ENCODE results near the gene ATP1B3. TPM values are rescaled to one million over a fixed set of nuclear protein-coding genes. Genes with fewer than 3 reads are reported as not detected.
A peak's percentile ranks its signal among the peaks of the same experiment; 100 is the strongest.
"Not testable (repeated sequence)": the region's sequence is repeated elsewhere in the genome, so short reads cannot be mapped to it uniquely, and the experiment has no call there.

The ATP1B3 gene
- total RNA-seq, 4 donors from 2014 or later, result 48.7 to 270 (median 228) TPM

GRCh38 chr3:141878326-141878725 lies 1.9 kb downstream of the ATP1B3 start:
- H3K9me3 ChIP-seq, result no peaks in the 10 kb centered on the region
- no peaks in the 10 kb centered on the region for H3K27me3 ChIP-seq
- H3K4me1 ChIP-seq, result peaks cover 0 to 25% (median 3%) of the 10 kb centered on the region in 4 donors
- no peaks in the 10 kb centered on the region for H3K36me3 ChIP-seq
- peak overlapping the region in 3 of 4 donors; percentile 76 to 100 (median 99) for H3K27ac ChIP-seq
- TF ChIP-seq CTCF (IDR thresholded peaks at IDR 0.05) (no peak), POLR2A (IDR thresholded peaks at IDR 0.05) (peak; percentile 34 to 75)
- DNase-seq, result no peak
- peak overlapping the region in 3 of 4 donors; percentile 85 to 98 (median 92) for H3K4me3 ChIP-seq

GRCh38 chr3:141878817-141879216 lies 2.4 kb downstream of the ATP1B3 start:
- Histone ChIP-seq H3K27ac (peak overlapping the region in 1 of 4 donors; percentile 76), H3K9me3 (no peaks in the 10 kb centered on the region), H3K4me1 (peaks cover 0 to 25% (median 3%) of the 10 kb centered on the region in 4 donors), H3K4me3 (peak overlapping the region in 2 of 4 donors; percentile 85 to 92), H3K27me3 (no peaks in the 10 kb centered on the region), H3K36me3 (no peaks in the 10 kb centered on the region)
- TF ChIP-seq POLR2A (IDR thresholded peaks at IDR 0.05) (no peak), CTCF (IDR thresholded peaks at IDR 0.05) (no peak)
- no peak for DNase-seq

- Histone ChIP-seq H3K27me3 (no peaks in the 10 kb centered on the region), H3K27ac (no peak overlapping the region), H3K4me1 (peaks cover 0 to 21% (median 0%) of the 10 kb centered on the region in 4 donors), H3K36me3 (no peaks in the 10 kb centered on the region), H3K9me3 (no peaks in the 10 kb centered on the region), H3K4me3 (no peak overlapping the region)
- DNase-seq, result no peak
- TF ChIP-seq CTCF (IDR thresholded peaks at IDR 0.05) (no peak), POLR2A (IDR thresholded peaks at IDR 0.05) (no peak)
These were observed 5.3 kb downstream of the ATP1B3 start for GRCh38 chr3:141881702-141882101.

GRCh38 chr3:141887051-141887450 lies 10.6 kb downstream of the ATP1B3 start:
- no peak overlapping the region for H3K4me3 ChIP-seq
- H3K9me3 ChIP-seq, result no peaks in the 10 kb centered on the region
- no peak for DNase-seq
- no peaks in the 10 kb centered on the region for H3K4me1 ChIP-seq
- no peaks in the 10 kb centered on the region for H3K36me3 ChIP-seq
- no peaks in the 10 kb centered on the region for H3K27me3 ChIP-seq
- no peak overlapping the region for H3K27ac ChIP-seq
- no peak for TF ChIP-seq CTCF (IDR thresholded peaks at IDR 0.05)
- TF ChIP-seq POLR2A (IDR thresholded peaks at IDR 0.05), result no peak

GRCh38 chr3:141888548-141888947 lies 12.1 kb downstream of the ATP1B3 start:
- H3K4me1 ChIP-seq, H3K4me3 ChIP-seq: not testable (repeated sequence)

GRCh38 chr3:141894524-141895176 lies 18.2 kb downstream of the ATP1B3 start:
- no peak for DNase-seq
- no peak for TF ChIP-seq POLR2A (IDR thresholded peaks at IDR 0.05)
- TF ChIP-seq CTCF (IDR thresholded peaks at IDR 0.05), result no peak
- Histone ChIP-seq H3K27me3 (no peaks in the 10 kb centered on the region), H3K36me3 (no peaks in the 10 kb centered on the region), H3K27ac (no peak overlapping the region), H3K9me3 (no peaks in the 10 kb centered on the region), H3K4me1 (no peaks in the 10 kb centered on the region), H3K4me3 (no peak overlapping the region)

More at GRCh38 chr3:141888548-141888947, 12.1 kb downstream of the ATP1B3 start:
- not testable (repeated sequence) for DNase-seq, H3K27ac ChIP-seq, H3K36me3 ChIP-seq, H3K9me3 ChIP-seq, H3K27me3 ChIP-seq

Measured in Peyer's patch (tissue), 4 donors.